Measurements from ENCODE around the gene HTRA1.

HTRA1 gene

DNA sequence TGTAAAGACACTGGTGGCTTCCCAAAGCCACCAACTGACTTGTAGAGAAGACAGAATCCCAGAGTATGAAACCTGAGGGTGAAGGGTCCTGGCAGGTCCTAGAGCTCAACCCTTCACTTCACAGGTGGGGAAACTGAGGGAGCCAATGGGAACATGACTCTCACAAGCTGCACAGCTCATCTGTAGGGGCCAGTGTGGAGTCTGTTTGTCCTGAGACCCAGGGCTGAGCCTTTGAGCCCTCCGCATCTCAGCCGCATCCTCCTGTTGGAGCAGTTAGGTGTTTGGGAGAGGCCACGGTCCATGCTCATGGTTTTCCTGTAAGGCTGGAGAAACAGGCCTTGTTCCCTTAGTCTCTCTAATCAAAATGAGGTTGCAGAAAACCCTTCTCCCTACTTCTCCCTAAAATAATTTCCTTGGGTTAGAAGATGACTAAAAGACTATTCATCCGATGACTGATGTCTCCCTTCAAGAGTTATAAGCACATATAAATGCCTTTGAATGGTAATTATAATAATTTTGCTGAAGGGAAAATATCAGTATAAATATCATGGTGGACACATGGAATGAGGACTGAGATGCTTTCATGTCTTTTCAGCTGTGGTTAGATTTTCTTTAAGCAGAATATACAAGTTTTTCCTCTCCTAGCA lies 10.3 kb downstream of the HTRA1 start:
- no peak for FAIRE-seq

GRCh38 chr10:122473116-122473515 lies 11.8 kb downstream of the HTRA1 start:
- FAIRE-seq (no peak), DNase-seq (ENCODE audit: insufficient read length, low spot score) (no peak)

More for the DNA sequence above, 10.3 kb downstream of the HTRA1 start:
- no peak for DNase-seq (ENCODE audit: insufficient read length, low spot score)

- FAIRE-seq = no peak
- DNase-seq (ENCODE audit: insufficient read length, low spot score) = no peak
Observed at GRCh38 chr10:122474131-122474818, 12.9 kb downstream of the HTRA1 start.

GRCh38 chr10:122475100-122475499 lies 13.7 kb downstream of the HTRA1 start:
- FAIRE-seq = no peak
- DNase-seq (ENCODE audit: insufficient read length, low spot score) = no peak

GRCh38 chr10:122475591-122476332 lies 14.4 kb downstream of the HTRA1 start:
- DNase-seq (ENCODE audit: insufficient read length, low spot score) (no peak), FAIRE-seq (no peak)

GRCh38 chr10:122476333-122476695 lies 15.0 kb downstream of the HTRA1 start:
- FAIRE-seq = no peak
- no peak for DNase-seq (ENCODE audit: insufficient read length, low spot score)

DNA sequence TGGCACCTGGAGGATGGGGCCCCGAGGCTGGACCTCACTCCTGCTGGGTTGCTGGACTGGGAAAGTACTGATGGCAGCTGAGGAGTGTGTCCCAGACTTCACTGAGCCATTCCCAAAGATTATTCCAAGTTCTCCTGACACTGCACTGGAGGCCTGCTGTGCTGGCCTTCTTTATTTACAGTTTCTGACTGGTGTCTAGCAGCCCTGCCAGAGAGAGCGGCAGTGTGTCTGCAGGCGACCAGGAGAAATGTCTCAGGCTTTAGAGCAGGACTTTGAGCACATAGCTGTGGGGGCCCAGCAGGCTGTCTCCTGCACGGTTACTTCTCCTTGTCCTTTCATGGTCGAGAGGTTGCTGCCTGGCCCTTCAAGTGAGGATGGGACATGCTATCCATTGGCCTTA lies 16.1 kb downstream of the HTRA1 start:
- no peak for DNase-seq (ENCODE audit: insufficient read length, low spot score)
- no peak for FAIRE-seq

DNA sequence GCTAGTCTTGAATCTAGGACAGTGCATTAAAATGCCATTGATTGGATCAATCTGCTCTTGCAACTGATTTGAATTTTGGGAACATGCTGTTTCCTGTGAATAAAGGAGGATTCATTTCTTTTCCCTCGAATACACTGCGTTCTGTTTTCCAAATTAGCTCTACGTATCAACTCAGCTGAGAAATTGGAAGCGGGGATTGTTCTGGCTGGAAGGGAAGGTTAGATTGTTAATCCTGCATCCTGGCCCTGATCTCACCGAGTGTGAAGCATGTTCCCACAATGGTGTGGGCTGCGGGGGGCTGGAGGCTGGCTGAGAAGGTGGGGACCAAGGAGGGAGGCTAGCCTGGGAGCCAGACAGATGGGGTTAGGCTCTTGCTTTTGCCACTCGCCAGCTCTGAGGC lies 17.6 kb downstream of the HTRA1 start:
- FAIRE-seq = no peak
- no peak for DNase-seq (ENCODE audit: insufficient read length, low spot score)

- DNase-seq (ENCODE audit: insufficient read length, low spot score) = no peak
- no peak for FAIRE-seq
Observed at GRCh38 chr10:122480146-122480833, 18.9 kb downstream of the HTRA1 start.

DNA sequence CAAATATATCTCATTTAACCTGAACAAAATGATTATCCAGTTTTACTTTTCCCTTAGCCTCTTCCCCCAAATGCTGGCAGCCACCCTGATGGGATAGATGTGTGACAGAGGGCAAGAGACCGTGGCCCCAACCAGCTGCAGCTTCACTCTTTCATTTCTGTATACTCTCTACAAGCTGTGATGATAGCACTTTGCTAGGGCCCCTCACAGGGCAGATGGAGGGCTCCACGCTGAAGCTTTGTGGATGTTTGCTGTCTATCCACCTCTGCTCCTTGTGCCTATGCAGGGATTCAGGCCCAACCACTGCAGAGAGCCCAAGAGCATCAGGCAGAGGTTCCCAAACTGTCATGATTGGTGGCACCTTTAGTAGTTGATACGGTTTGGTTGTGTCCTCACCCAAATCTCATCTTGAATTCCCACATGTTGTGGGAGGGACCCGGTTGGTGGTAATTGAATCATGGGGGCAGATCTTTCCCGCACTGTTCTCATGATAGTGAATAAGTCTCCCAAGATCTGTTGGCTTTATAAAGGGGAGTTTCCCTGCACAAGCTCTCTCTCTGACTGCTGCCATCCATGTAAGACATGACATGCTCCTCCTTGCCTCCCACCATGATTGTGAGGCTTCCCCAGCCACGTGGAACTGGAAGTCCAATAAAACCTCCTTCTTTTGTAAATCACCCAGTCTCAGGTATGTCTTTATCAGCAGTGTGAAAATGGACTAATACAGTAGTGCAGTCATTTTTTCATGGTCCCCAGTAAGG lies 20.1 kb downstream of the HTRA1 start:
- no peak for FAIRE-seq
- DNase-seq (ENCODE audit: insufficient read length, low spot score) = no peak

GRCh38 chr10:122484276-122485060 lies 23.1 kb downstream of the HTRA1 start:
- FAIRE-seq (no peak), DNase-seq (ENCODE audit: insufficient read length, low spot score) (no peak)

DNA sequence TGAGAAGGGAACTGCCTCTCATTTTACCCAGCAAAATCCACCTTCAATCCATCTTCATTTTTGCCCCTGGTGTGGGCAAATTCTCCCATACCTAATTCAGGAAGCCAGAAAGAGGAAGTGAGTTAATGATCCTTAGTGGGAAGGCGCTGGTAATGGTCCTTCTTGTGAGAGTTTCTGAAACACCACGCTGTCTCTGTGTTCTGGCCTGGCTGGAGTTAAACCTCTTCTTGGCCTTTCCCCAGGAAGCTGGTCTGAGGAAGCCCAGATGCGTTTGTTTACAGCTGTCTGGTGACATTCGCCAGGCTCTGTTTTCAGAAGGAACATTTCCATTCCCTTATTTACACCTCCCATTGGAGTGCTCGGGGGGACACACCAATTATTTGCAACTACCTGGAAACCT lies 24.3 kb downstream of the HTRA1 start:
- FAIRE-seq = no peak
- DNase-seq (ENCODE audit: insufficient read length, low spot score) = no peak

DNA sequence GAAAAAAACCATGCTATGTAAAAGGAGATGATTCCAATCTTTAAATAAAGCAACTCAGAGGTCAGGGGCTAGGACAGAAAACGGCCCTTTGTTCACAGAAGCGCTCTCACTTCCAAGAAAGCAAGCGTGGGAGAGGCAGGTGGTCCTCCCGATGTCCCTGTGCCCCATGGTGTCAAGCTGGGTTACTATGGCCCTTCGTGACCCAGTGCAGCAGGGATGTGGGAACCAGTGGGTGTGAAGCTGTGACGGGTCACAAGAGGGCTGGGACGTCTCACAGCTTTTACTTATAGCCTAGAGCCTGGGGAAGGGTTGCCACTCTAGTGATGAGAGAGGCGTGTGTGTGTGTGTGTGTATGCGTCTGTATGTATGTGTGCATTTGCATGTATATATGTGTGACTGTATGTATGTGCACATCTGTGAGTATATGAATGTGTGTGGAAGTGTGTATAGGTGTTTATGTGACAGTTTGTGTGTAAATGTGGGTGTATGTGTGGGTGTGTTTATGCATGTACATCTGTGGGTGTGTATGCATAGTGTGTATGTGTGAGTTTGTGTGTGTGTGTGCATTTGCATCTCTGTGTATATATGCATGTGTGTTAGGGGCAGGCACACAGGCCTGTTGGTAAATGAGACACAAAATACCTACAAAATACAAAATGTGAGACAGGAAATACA lies 25.2 kb downstream of the HTRA1 start:
- no peak for FAIRE-seq

DNA sequence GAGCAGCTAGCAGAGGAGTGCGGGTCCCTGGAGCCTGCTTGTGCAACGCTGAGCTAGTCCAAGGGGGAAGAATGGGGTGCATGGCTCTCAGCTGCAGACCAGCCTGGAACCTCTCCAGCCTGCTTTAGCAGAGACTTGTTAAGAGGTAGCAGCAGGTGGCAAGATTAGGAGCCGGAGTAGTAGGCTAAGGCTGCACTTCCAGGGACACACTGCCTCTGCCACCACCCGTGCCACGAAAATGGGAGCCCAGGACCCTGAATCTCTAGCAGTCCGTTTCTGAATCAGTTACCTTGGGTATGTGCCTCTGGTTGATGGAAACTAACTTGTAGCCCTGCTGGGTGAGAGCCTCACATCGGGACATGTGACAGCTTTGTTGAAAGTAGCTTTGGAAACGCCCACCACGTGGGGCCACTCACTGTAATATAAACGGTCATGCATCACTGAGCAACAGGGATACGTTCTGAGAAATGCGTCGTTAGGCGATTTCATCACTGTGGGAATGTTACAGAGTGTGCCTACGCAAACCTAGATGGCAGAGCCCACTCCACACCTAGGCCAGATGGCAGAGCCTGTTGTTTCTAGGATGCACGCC lies 25.9 kb downstream of the HTRA1 start:
- DNase-seq (ENCODE audit: insufficient read length, low spot score) = no peak
- no peak for FAIRE-seq

More for the DNA sequence above, 25.2 kb downstream of the HTRA1 start:
- DNase-seq (ENCODE audit: insufficient read length, low spot score) = no peak

DNA sequence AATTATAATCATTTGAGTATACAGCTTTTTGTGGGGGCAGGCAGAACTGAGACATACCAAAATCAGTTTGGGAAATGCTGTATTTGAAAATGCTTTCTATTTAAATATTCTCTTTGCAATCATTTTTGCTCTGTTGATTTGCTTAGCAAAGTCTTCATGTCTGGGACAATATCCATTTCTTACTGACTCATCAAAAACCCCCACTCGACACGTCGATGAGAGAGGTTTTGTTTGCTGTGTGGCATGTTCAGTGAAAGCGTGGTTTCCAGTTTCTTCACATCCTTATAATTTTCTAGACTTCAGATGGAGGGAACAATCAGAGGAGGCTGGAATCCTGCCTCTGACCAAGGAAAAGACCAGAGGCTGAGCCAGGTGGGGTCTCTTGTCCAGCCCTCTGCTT lies 28.9 kb downstream of the HTRA1 start:
- no peak for FAIRE-seq
- no peak for DNase-seq (ENCODE audit: insufficient read length, low spot score)

- DNase-seq (ENCODE audit: insufficient read length, low spot score) (no peak), FAIRE-seq (no peak)
Observed at GRCh38 chr10:122490786-122491680, 29.7 kb downstream of the HTRA1 start.

GRCh38 chr10:122492006-122492405 lies 30.7 kb downstream of the HTRA1 start:
- FAIRE-seq = no peak
- no peak for DNase-seq (ENCODE audit: insufficient read length, low spot score)

- no peak for DNase-seq (ENCODE audit: insufficient read length, low spot score)
- no peak for FAIRE-seq
Observed at GRCh38 chr10:122492999-122493481, 31.7 kb downstream of the HTRA1 start.
